Astrocyte of the spinal cord (primary cell): ENCODE data around the gene COG4.
A peak's percentile ranks its signal among the peaks of the same experiment; 100 is the strongest.
"Not testable (repeated sequence)": the region's sequence is repeated elsewhere in the genome, so short reads cannot be mapped to it uniquely, and the experiment has no call there.

ENCODE experiments used
- DNase-seq: peaks from one replicate; pipeline ENCODE4 v3.0.0; 2011; ENCODE audit warnings: low read depth, low spot score
- H3K4me3 ChIP-seq: 2 replicates; pipeline ENCODE4 v1.5.1; 2011; ENCODE audit warnings: low read depth, mild to moderate bottlenecking, low read length, moderate library complexity
- CTCF ChIP-seq: IDR thresholded peaks from 2 replicates; pipeline ENCODE4 v1.5.1; 2012; ENCODE audit warnings: low read depth, mild to moderate bottlenecking, low read length, inconsistent platforms
- in situ Hi-C: cut with HindIII; loops from 2 replicates; pipeline ENCODE4 v1.10.0; 2017; ENCODE audit warnings: low sequenced_read_pairs

COG4 gene

GRCh38 chr16:70529051-70529777, 5.9 kb upstream of the COG4 start:
- H3K4me3 ChIP-seq = no peak overlapping the region
- in situ Hi-C loops = no loop called here
- TF ChIP-seq CTCF = peak; percentile 49
- DNase-seq = peak; percentile 70

- DNase-seq = no peak
- TF ChIP-seq CTCF = no peak
- H3K4me3 ChIP-seq = no peak overlapping the region
- in situ Hi-C loops = no loop called here
Measured at GRCh38 chr16:70527315-70527996, 4.1 kb upstream of the COG4 start.

- no peak for TF ChIP-seq CTCF
- in situ Hi-C loops = no loop called here
- H3K4me3 ChIP-seq = no peak overlapping the region
- no peak for DNase-seq
Measured at GRCh38 chr16:70526403-70526802, 3.0 kb upstream of the COG4 start.

- in situ Hi-C loops, DNase-seq: not testable (repeated sequence)
- H3K4me3 ChIP-seq = peak overlapping the region; percentile 99
Measured at GRCh38 chr16:70524399-70524825, 1.1 kb upstream of the COG4 start.

GRCh38 chr16:70523743-70524398, 517 bp upstream of the COG4 start, which contains the start of gene SF3B3:
SF3B3 (plus strand) TSS chr16:70523816; CDS start chr16:70526657, 2,841 bp downstream.
- DNase-seq = no peak
- no peak for TF ChIP-seq CTCF
- in situ Hi-C loops = no loop called here

GRCh38 chr16:70522216-70523075, 908 bp downstream of the COG4 start:
- no peak for DNase-seq
- TF ChIP-seq CTCF = no peak
- H3K4me3 ChIP-seq = peak overlapping the region; percentile 99
- in situ Hi-C loops = no loop called here

More at GRCh38 chr16:70523743-70524398, 517 bp upstream of the COG4 start, which contains the start of gene SF3B3:
- peak within 1 kb of the TSS; percentile 99 for H3K4me3 ChIP-seq
